ENCODE measurements around the gene HCN2. TPM values are rescaled to one million over a fixed set of nuclear protein-coding genes. Genes with fewer than 3 reads are reported as not detected.

The HCN2 gene
- total and polyA plus RNA-seq, 4 donors: 8.6 to 85.8 (median 59.1) TPM

DNA sequence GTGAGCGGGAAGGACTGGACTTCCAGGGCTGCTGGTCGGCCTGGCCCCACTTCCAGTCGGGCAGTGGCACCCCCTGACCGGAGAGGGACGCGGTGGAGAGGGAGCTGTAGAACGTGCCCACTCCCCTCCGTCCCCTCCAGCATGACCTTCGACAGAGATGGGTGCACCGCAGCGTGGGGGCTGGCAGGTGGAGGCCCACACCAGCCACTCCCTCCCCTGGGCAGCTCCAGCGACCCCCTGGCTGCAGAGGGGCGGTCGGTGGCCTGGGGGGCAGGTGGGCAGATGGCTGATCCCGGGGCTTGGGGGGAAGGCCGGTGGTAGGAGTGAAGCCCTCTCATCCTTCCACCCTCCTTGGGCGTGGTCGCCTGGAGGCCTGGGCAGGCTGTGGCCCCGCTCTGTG, 2.4 kb downstream of the HCN2 start:
- 82% methylated on average over 12 of the region's 19 CpGs for WGBS (ENCODE audit: insufficient coverage)
- Histone ChIP-seq H3K36me3 (ENCODE audit: control insufficient read depth, insufficient read depth, low read length) (peaks cover 21% of the 10 kb centered on the region), H3K27me3 (ENCODE audit: control insufficient read depth, insufficient read depth, low read length) (peaks cover 25% of the 10 kb centered on the region), H3K4me1 (ENCODE audit: control insufficient read depth, insufficient read depth, low read length) (peaks cover 34% of the 10 kb centered on the region), H3K9me3 (ENCODE audit: control insufficient read depth, insufficient read depth, low read length) (no peaks in the 10 kb centered on the region), H3K4me3 (ENCODE audit: low read depth, low read length) (no peak overlapping the region), H3K27ac (ENCODE audit: low read depth, low read length) (no peak overlapping the region)
- DNase-seq (ENCODE audit: low read depth in 4 of 6, low spot score in 6 of 6): no peak

DNA sequence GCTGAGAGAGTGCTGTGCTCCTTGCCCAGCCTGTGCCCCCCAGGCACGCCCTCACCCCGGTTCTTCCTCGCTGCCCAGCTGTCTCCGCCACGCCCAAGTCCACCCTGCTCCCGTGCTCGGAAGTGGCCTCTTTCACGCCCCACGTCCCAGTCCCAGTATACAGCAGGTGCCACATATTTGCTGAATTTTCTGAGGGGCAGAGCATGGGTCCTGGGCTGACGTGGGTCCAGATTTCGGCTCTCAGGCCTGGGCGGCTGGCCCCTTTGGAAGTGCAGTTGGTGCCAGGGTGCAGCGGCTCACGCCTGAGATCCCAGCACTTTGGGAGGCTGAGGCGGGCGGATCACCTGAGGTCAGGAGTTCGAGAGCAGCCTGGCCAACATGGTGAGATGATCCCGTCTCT, 3.4 kb downstream of the HCN2 start:
- peaks cover 23% of the 10 kb centered on the region for H3K27me3 ChIP-seq (ENCODE audit: control insufficient read depth, insufficient read depth, low read length)
- H3K9me3 ChIP-seq (ENCODE audit: control insufficient read depth, insufficient read depth, low read length): no peaks in the 10 kb centered on the region
- H3K36me3 ChIP-seq (ENCODE audit: control insufficient read depth, insufficient read depth, low read length): peaks cover 21% of the 10 kb centered on the region
- WGBS (ENCODE audit: insufficient coverage): 87% methylated on average over 18 of the region's 18 CpGs
- no peak overlapping the region for H3K27ac ChIP-seq (ENCODE audit: low read depth, low read length)
- DNase-seq (ENCODE audit: low read depth in 4 of 6, low spot score in 6 of 6): no peak
- no peak overlapping the region for H3K4me3 ChIP-seq (ENCODE audit: low read depth, low read length)
- peaks cover 31% of the 10 kb centered on the region for H3K4me1 ChIP-seq (ENCODE audit: control insufficient read depth, insufficient read depth, low read length)

- Histone ChIP-seq H3K4me3 (ENCODE audit: low read depth, low read length) (no peak overlapping the region), H3K27ac (ENCODE audit: low read depth, low read length) (no peak overlapping the region), H3K27me3 (ENCODE audit: control insufficient read depth, insufficient read depth, low read length) (peaks cover 21% of the 10 kb centered on the region), H3K9me3 (ENCODE audit: control insufficient read depth, insufficient read depth, low read length) (no peaks in the 10 kb centered on the region), H3K4me1 (ENCODE audit: control insufficient read depth, insufficient read depth, low read length) (peaks cover 26% of the 10 kb centered on the region), H3K36me3 (ENCODE audit: control insufficient read depth, insufficient read depth, low read length) (peaks cover 21% of the 10 kb centered on the region)
- no peak for DNase-seq (ENCODE audit: low read depth in 4 of 6, low spot score in 6 of 6)
- WGBS (ENCODE audit: insufficient coverage): 78% methylated on average over 6 of the region's 9 CpGs
Observed at GRCh38 chr19:593505-593904, 3.8 kb downstream of the HCN2 start.

GRCh38 chr19:594265-594870, 4.7 kb downstream of the HCN2 start:
- Histone ChIP-seq H3K27me3 (ENCODE audit: control insufficient read depth, insufficient read depth, low read length) (peaks cover 14% of the 10 kb centered on the region), H3K4me1 (ENCODE audit: control insufficient read depth, insufficient read depth, low read length) (peaks cover 17% of the 10 kb centered on the region)
- WGBS (ENCODE audit: insufficient coverage): 71% methylated on average over 19 of the region's 24 CpGs

GRCh38 chr19:595326-596262, 5.9 kb downstream of the HCN2 start:
- no peak overlapping the region for H3K27ac ChIP-seq (ENCODE audit: low read depth, low read length)
- H3K36me3 ChIP-seq (ENCODE audit: control insufficient read depth, insufficient read depth, low read length): peaks cover 21% of the 10 kb centered on the region
- peaks cover 14% of the 10 kb centered on the region for H3K27me3 ChIP-seq (ENCODE audit: control insufficient read depth, insufficient read depth, low read length)
- peaks cover 17% of the 10 kb centered on the region for H3K4me1 ChIP-seq (ENCODE audit: control insufficient read depth, insufficient read depth, low read length)
- WGBS (ENCODE audit: insufficient coverage): 79% methylated on average over 42 of the region's 42 CpGs
- H3K4me3 ChIP-seq (ENCODE audit: low read depth, low read length): no peak overlapping the region
- DNase-seq (ENCODE audit: low read depth in 4 of 6, low spot score in 6 of 6): no peak
- no peaks in the 10 kb centered on the region for H3K9me3 ChIP-seq (ENCODE audit: control insufficient read depth, insufficient read depth, low read length)

More at GRCh38 chr19:594265-594870, 4.7 kb downstream of the HCN2 start:
- DNase-seq (ENCODE audit: low read depth in 4 of 6, low spot score in 6 of 6): no peak
- peaks cover 21% of the 10 kb centered on the region for H3K36me3 ChIP-seq (ENCODE audit: control insufficient read depth, insufficient read depth, low read length)
- no peak overlapping the region for H3K4me3 ChIP-seq (ENCODE audit: low read depth, low read length)
- H3K27ac ChIP-seq (ENCODE audit: low read depth, low read length): no peak overlapping the region
- no peaks in the 10 kb centered on the region for H3K9me3 ChIP-seq (ENCODE audit: control insufficient read depth, insufficient read depth, low read length)

- 86% methylated on average over 13 of the region's 16 CpGs for WGBS (ENCODE audit: insufficient coverage)
- H3K27me3 ChIP-seq (ENCODE audit: control insufficient read depth, insufficient read depth, low read length): peaks cover 8% of the 10 kb centered on the region
- peaks cover 21% of the 10 kb centered on the region for H3K36me3 ChIP-seq (ENCODE audit: control insufficient read depth, insufficient read depth, low read length)
- no peak overlapping the region for H3K27ac ChIP-seq (ENCODE audit: low read depth, low read length)
- DNase-seq (ENCODE audit: low read depth in 4 of 6, low spot score in 6 of 6): no peak
- H3K4me3 ChIP-seq (ENCODE audit: low read depth, low read length): no peak overlapping the region
- H3K4me1 ChIP-seq (ENCODE audit: control insufficient read depth, insufficient read depth, low read length): peaks cover 11% of the 10 kb centered on the region
- no peaks in the 10 kb centered on the region for H3K9me3 ChIP-seq (ENCODE audit: control insufficient read depth, insufficient read depth, low read length)
Observed at GRCh38 chr19:596263-596655, 6.6 kb downstream of the HCN2 start.

GRCh38 chr19:597406-598315, 8.0 kb downstream of the HCN2 start:
- H3K4me3 ChIP-seq (ENCODE audit: low read depth, low read length): no peak overlapping the region
- 77% methylated on average over 12 of the region's 18 CpGs for WGBS (ENCODE audit: insufficient coverage)
- H3K27me3 ChIP-seq (ENCODE audit: control insufficient read depth, insufficient read depth, low read length): no peaks in the 10 kb centered on the region
- H3K9me3 ChIP-seq (ENCODE audit: control insufficient read depth, insufficient read depth, low read length): no peaks in the 10 kb centered on the region
- H3K36me3 ChIP-seq (ENCODE audit: control insufficient read depth, insufficient read depth, low read length): peaks cover 11% of the 10 kb centered on the region
- H3K27ac ChIP-seq (ENCODE audit: low read depth, low read length): no peak overlapping the region
- H3K4me1 ChIP-seq (ENCODE audit: control insufficient read depth, insufficient read depth, low read length): no peaks in the 10 kb centered on the region
- DNase-seq (ENCODE audit: low read depth in 4 of 6, low spot score in 6 of 6): no peak

DNA sequence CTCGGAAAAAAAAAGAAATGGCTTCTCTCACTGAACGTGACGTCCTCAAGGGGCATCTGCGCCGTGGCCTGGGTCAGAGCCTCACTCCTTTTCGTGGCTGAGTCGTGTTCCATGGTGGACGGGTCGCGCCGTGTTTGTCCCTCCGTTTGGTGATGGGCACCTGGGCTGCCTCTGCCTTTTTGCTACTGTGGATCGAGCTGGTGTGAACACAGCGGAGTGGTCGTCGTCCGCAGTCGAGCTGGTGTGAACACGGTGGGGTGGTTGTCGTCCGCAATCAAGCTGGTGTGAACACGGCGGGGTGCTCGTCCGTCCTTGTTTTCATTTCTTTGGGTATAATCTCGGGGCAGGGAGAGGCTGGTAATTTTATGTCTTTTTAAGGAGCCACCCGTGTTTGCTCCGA, 11.6 kb downstream of the HCN2 start:
- H3K9me3 ChIP-seq (ENCODE audit: control insufficient read depth, insufficient read depth, low read length): no peaks in the 10 kb centered on the region
- no peak overlapping the region for H3K4me3 ChIP-seq (ENCODE audit: low read depth, low read length)
- H3K4me1 ChIP-seq (ENCODE audit: control insufficient read depth, insufficient read depth, low read length): no peaks in the 10 kb centered on the region
- no peak overlapping the region for H3K27ac ChIP-seq (ENCODE audit: low read depth, low read length)
- 91% methylated on average over 24 of the region's 28 CpGs for WGBS (ENCODE audit: insufficient coverage)
- no peak for DNase-seq (ENCODE audit: low read depth in 4 of 6, low spot score in 6 of 6)
- no peaks in the 10 kb centered on the region for H3K27me3 ChIP-seq (ENCODE audit: control insufficient read depth, insufficient read depth, low read length)
- peaks cover 3% of the 10 kb centered on the region for H3K36me3 ChIP-seq (ENCODE audit: control insufficient read depth, insufficient read depth, low read length)

GRCh38 chr19:601790-602189, 12.1 kb downstream of the HCN2 start:
- Histone ChIP-seq H3K27me3 (ENCODE audit: control insufficient read depth, insufficient read depth, low read length) (no peaks in the 10 kb centered on the region), H3K4me1 (ENCODE audit: control insufficient read depth, insufficient read depth, low read length) (no peaks in the 10 kb centered on the region), H3K36me3 (ENCODE audit: control insufficient read depth, insufficient read depth, low read length) (peaks cover 3% of the 10 kb centered on the region), H3K9me3 (ENCODE audit: control insufficient read depth, insufficient read depth, low read length) (no peaks in the 10 kb centered on the region), H3K27ac (ENCODE audit: low read depth, low read length) (no peak overlapping the region), H3K4me3 (ENCODE audit: low read depth, low read length) (no peak overlapping the region)
- DNase-seq (ENCODE audit: low read depth in 4 of 6, low spot score in 6 of 6): no peak
- 88% methylated on average over 18 of the region's 25 CpGs for WGBS (ENCODE audit: insufficient coverage)
